ENCODE measurements around the gene ZC3H8. TPM values are rescaled to one million over a fixed set of nuclear protein-coding genes. Genes with fewer than 3 reads are reported as not detected.

ZC3H8 gene
- total and polyA plus RNA-seq, 2 donors (not counting 3 experiments of a cell fraction or from before 2014, with no cell fraction given) = 0.95 to 7.1 TPM

DNA sequence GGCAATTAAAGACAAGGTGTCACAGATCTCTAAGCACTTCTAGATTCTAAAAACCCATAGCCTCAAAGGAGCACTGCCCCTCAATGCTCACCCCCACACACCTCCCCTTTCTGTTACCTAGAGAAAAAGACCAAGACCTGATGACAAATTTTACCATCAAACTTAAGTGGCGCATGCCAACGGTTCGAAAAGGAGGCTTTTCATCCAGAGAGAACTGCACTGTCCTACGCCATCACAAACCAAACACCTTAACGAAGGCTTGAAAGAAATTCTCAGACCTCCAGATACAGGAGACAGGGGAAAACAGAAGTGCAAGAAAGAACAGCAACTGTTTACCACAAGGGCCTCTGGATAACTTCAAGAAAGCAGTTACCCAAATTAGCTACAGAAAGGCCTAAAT is 18.5 kb upstream of the ZC3H8 start:
- CTCF ChIA-PET = interaction anchor here (1.3 kb wide), 1 partner anchor 13 kb away, joined by 3 read pairs; no protein-coding TSS in a partner anchor
- TF ChIP-seq GATA2 (IDR thresholded peaks at IDR 0.05; ENCODE audit: insufficient read depth, insufficient read length, low read depth, low read length) (no peak), EZH2 (IDR thresholded peaks at IDR 0.05; ENCODE audit: borderline replicate concordance, low read depth, low read length, severe bottlenecking) (no peak), JUN (IDR thresholded peaks at IDR 0.05; ENCODE audit: borderline replicate concordance, insufficient read depth, insufficient read length, low read depth) (no peak), MYC (IDR thresholded peaks at IDR 0.05; ENCODE audit: low read depth, low read length) (no peak), FOS (IDR thresholded peaks at IDR 0.05; ENCODE audit: borderline replicate concordance, insufficient read depth, low read length) (no peak), POLR2AphosphoS5 (IDR thresholded peaks at IDR 0.05; ENCODE audit: insufficient read depth, low read depth, low read length) (no peak), POLR2A (IDR thresholded peaks at IDR 0.05; ENCODE audit: low read depth, low read length) (no peak)
- TF ChIP-seq, protein P1, sequence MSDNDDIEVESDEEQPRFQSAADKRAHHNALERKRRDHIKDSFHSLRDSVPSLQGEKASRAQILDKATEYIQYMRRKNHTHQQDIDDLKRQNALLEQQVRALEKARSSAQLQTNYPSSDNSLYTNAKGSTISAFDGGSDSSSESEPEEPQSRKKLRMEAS (IDR thresholded peaks at IDR 0.05; ENCODE audit: insufficient read depth, insufficient read length) = no peak
- TF ChIP-seq, protein P2, sequence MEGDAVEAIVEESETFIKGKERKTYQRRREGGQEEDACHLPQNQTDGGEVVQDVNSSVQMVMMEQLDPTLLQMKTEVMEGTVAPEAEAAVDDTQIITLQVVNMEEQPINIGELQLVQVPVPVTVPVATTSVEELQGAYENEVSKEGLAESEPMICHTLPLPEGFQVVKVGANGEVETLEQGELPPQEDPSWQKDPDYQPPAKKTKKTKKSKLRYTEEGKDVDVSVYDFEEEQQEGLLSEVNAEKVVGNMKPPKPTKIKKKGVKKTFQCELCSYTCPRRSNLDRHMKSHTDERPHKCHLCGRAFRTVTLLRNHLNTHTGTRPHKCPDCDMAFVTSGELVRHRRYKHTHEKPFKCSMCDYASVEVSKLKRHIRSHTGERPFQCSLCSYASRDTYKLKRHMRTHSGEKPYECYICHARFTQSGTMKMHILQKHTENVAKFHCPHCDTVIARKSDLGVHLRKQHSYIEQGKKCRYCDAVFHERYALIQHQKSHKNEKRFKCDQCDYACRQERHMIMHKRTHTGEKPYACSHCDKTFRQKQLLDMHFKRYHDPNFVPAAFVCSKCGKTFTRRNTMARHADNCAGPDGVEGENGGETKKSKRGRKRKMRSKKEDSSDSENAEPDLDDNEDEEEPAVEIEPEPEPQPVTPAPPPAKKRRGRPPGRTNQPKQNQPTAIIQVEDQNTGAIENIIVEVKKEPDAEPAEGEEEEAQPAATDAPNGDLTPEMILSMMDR (IDR thresholded peaks at IDR 0.05; ENCODE audit: extremely low read depth in 1 of 2, insufficient read depth in 1 of 2, low read depth in 1 of 2, low read length in 2 of 2) = no peak
- H4K20me1 ChIP-seq (replicated peaks; ENCODE audit: control insufficient read depth, extremely low read depth, insufficient read depth, low read length) = no peaks in the 10 kb centered on the region
- FAIRE-seq (no peak), DNase-seq (ENCODE audit: low read depth, low spot score) (no peak)
- no peaks in the 10 kb centered on the region for H3K27me3 ChIP-seq (ENCODE audit: control insufficient read depth in 2 of 2, insufficient read depth in 2 of 2, low read length in 2 of 2)
- POLR2A ChIA-PET = no interaction called here
- H3K36me3 ChIP-seq (ENCODE audit: control insufficient read depth in 2 of 2, extremely low read depth in 1 of 2, insufficient read depth in 2 of 2, low read length in 2 of 2) = no peaks in the 10 kb centered on the region
- no peak overlapping the region for H2AFZ ChIP-seq (ENCODE audit: low read depth, low read length)
- H3K9me3 ChIP-seq (replicated peaks; ENCODE audit: control insufficient read depth, insufficient read depth, low read length) = no peaks in the 10 kb centered on the region
- H3K27ac ChIP-seq (ENCODE audit: insufficient read depth, low read depth, low read length) = no peak overlapping the region
- no peaks in the 10 kb centered on the region for H3K79me2 ChIP-seq (ENCODE audit: control insufficient read depth, insufficient read depth, low read length)
- no peak overlapping the region for H3K4me3 ChIP-seq (replicated peaks in 1 of 3; ENCODE audit: insufficient read depth in 1 of 3, low read depth in 1 of 3, low read length in 3 of 3)
- H3K4me1 ChIP-seq (ENCODE audit: control insufficient read depth, extremely low read depth, insufficient read depth, low read length) = peaks cover 9% of the 10 kb centered on the region
- H3K9me1 ChIP-seq (replicated peaks; ENCODE audit: control insufficient read depth, extremely low read depth, insufficient read depth, low read length) = no peaks in the 10 kb centered on the region
- dilution Hi-C loops (cut with MboI; ENCODE audit: extremely low pct_ligation_motif_present, low sequenced_read_pairs) (no loop called here), intact Hi-C loops (cut with micrococcal nuclease) (no loop called here)
- H3K4me2 ChIP-seq (ENCODE audit: insufficient read depth, low read length) = no peak overlapping the region
- H3K9ac ChIP-seq (replicated peaks; ENCODE audit: extremely low read depth, insufficient read depth, low read length) = no peak overlapping the region
- no TSS peak for BruUV-seq (replicated peaks)
